Skeletal muscle satellite cell (primary cell): ENCODE results near the gene MT1B.
"Not testable (repeated sequence)": the region's sequence is repeated elsewhere in the genome, so short reads cannot be mapped to it uniquely, and the experiment has no call there.

Experiments used
- H3K27me3 ChIP-seq: 2 replicates; pipeline ENCODE4 v1.7.0; 2013; ENCODE audit warnings: low read length; ENCODE audit not compliant: control insufficient read depth, insufficient read depth
- H3K36me3 ChIP-seq: 2 replicates; pipeline ENCODE4 v1.7.0; 2013; ENCODE audit warnings: mild to moderate bottlenecking, control low read depth, low read length; ENCODE audit not compliant: insufficient read depth
- H3K4me1 ChIP-seq: 2 replicates; pipeline ENCODE4 v1.7.0; 2013; ENCODE audit warnings: low read length; ENCODE audit not compliant: control insufficient read depth, insufficient read depth
- H3K4me2 ChIP-seq: 2 replicates; pipeline ENCODE4 v1.7.0; 2013; ENCODE audit warnings: mild to moderate bottlenecking, low read length
- H3K4me3 ChIP-seq: 2 replicates; pipeline ENCODE4 v1.7.0; 2013; ENCODE audit warnings: low read length
- H3K9ac ChIP-seq: 2 replicates; pipeline ENCODE4 v1.7.0; 2013; ENCODE audit warnings: mild to moderate bottlenecking, low read depth, low read length, moderate library complexity
- H3K9me3 ChIP-seq: replicated peaks from 2 replicates; pipeline ENCODE4 v1.7.0; 2013; ENCODE audit warnings: mild to moderate bottlenecking, control low read depth, low read length

Gene MT1B

DNA sequence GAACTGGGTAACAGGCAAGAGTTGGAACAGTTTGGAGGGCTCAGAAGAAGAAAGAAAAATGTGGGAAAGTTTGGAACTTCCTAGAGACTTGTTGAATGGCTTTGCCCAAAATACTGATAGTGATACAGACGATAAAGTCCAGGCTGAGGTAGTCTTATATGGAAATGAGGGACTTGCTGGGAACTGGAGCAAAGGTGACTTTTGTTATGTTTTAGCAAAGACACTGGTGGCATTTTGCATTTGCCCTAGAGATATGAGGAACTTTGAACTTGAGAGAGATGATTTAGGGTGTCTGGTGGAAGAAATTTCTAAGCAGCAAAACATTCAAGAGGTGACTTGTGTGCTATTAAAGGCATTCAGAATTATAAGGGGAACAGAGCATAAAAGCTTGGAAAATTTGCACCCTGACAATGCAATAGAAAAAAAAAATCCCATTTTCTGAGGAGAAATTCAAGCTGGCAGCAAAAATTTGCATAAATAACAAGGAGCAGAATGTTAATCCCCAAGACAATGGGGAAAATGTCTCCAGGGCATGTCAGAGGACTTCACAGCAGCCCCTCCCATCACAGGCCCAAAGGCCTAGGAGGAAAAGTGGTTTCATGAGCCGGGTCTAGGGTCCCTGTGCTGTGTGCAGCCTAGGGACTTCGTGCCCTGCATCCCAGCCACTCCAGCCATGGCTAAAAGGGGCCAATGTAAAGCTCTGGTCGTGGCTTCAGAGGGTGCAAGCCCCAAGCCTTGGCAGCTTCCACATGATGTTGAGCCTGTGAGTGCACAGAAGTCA lies 29.8 kb upstream of the MT1B start:
- H3K4me3 ChIP-seq, H3K4me2 ChIP-seq, H3K9ac ChIP-seq, H3K27me3 ChIP-seq, H3K9me3 ChIP-seq, H3K36me3 ChIP-seq: not testable (repeated sequence)
- peaks cover 28% of the 10 kb centered on the region for H3K4me1 ChIP-seq

DNA sequence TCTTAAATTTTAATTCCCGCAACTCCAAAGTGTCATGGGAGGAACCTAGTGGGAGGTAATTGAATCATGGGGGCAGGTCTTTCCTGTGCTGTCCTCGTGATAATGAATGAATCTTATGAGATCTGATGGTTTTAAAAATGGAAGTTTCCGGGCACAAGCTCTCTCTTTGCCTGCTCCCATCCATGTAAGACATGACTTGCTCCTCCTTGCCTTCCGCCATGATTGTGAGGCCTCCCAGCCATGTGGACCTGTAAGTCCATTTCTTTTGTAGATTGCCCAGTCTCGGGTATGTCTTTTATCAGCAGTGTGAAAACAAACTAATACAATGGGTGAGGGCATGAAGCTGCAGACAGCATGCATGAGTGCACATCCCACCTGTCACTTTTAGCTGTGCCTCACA lies 28.5 kb upstream of the MT1B start:
- not testable (repeated sequence) for H3K4me2 ChIP-seq, H3K36me3 ChIP-seq, H3K27me3 ChIP-seq, H3K9me3 ChIP-seq, H3K4me3 ChIP-seq, H3K9ac ChIP-seq
- peaks cover 18% of the 10 kb centered on the region for H3K4me1 ChIP-seq

DNA sequence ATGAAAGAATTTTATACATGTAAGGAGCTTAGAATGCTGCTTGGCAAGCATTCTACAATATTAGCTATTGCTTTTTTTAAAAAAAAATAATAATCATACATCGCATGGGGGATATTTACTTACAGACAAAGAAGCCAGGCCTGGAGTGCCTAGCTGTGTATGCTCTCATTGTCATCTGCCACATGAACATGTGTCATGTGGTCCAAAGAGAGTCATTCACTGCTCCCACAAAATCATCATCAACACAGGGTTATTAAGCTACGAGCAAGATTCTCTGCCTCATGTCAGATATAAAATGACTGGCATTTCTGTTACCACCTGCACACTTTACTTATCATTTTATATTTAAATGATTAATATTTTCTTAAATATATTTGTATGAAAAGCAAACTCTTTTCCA lies 28.0 kb upstream of the MT1B start:
- no peaks in the 10 kb centered on the region for H3K27me3 ChIP-seq
- H3K9me3 ChIP-seq, result no peaks in the 10 kb centered on the region
- H3K36me3 ChIP-seq, result no peaks in the 10 kb centered on the region
- peaks cover 13% of the 10 kb centered on the region for H3K4me1 ChIP-seq
- H3K4me3 ChIP-seq, result no peak overlapping the region
- no peak overlapping the region for H3K9ac ChIP-seq
- no peak overlapping the region for H3K4me2 ChIP-seq

DNA sequence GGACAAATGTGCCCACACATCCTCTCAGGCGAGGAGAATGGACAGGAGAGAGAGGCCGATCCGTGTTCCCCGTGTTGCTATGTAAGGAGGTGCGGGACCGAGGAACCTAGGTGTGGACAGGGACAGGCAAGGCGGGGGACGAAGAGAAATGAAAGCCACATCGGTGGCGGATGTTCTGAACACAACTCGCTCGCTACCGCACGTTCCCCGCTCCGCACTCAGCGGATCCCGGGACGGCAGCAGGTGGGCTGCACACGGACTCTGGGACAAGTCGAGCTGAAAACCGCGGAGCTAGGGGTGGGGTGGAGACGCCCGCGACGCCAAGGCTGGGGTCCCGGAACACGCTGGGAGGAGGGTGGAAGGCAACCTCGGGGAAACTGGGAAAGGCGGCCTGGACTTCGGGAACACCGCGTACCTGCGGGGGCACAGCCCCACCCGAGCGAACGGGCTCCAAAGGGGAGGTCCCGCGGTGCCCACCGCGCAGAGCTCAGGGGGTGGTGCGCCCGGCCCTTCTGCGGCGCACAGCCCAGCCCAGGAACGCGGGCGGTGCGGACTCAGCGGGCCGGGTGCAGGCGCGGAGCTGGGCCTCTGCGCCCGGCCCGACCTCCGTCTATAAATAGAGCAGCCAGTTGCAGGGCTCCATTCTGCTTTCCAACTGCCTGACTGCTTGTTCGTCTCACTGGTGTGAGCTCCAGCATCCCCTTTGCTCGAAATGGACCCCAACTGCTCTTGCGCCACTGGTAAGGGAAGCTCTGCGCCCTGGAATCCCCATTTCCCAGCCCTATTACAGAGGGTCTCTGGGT lies 26.3 kb upstream of the MT1B start, which contains the start of gene MT1E:
TSS of gene MT1E (plus strand) at position 642 of the 803 bp plus-strand sequence. CDS start at position 713, 71 bp downstream.
- peak within 1 kb of the TSS; percentile 87 for H3K9ac ChIP-seq
- H3K27me3 ChIP-seq, result no peaks in the 10 kb centered on the region
- no peaks in the 10 kb centered on the region for H3K36me3 ChIP-seq
- H3K9me3 ChIP-seq, result no peaks in the 10 kb centered on the region
- H3K4me3 ChIP-seq, result peak within 1 kb of the TSS; percentile 78
- H3K4me1 ChIP-seq, result peaks cover 9% of the 10 kb centered on the region
- peak within 1 kb of the TSS; percentile 90 for H3K4me2 ChIP-seq

DNA sequence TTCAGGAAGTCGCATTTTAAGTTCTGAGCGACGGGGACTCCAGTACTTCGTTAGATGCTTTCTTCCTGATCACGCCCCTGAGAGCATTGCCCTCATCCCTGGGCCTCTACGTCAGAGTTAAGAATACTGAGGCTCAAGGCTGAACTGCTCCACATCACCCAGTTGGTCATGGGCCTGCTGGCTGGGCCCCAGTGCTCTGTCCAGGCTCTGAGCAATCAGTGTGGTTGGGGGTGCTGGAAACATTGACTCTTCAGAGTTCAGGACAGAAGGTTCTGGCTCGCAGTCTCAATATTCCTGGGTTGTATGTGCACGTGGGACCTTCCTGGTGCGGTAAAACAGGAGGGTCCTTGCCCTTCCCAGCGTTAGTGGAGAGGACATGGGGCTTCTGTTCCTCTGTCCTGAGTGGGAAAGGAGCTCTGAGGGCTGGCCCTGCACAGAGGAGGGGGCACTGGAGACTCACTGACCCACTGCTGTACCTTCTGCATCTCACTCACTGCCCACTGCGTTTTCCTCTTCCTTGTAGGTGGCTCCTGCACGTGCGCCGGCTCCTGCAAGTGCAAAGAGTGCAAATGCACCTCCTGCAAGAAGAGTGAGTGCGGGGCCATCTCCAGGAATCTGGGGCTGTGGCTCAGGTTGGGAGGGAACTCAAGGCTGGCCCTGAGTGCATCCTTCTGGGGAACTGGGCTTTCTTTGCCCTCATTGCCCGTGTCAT lies 25.6 kb upstream of the MT1B start:
- peak overlapping the region; percentile 87 for H3K9ac ChIP-seq
- H3K4me1 ChIP-seq, result peaks cover 9% of the 10 kb centered on the region
- no peaks in the 10 kb centered on the region for H3K27me3 ChIP-seq
- H3K4me3 ChIP-seq, result peak overlapping the region; percentile 78
- no peaks in the 10 kb centered on the region for H3K9me3 ChIP-seq
- H3K4me2 ChIP-seq, result peak overlapping the region; percentile 90
- no peaks in the 10 kb centered on the region for H3K36me3 ChIP-seq

DNA sequence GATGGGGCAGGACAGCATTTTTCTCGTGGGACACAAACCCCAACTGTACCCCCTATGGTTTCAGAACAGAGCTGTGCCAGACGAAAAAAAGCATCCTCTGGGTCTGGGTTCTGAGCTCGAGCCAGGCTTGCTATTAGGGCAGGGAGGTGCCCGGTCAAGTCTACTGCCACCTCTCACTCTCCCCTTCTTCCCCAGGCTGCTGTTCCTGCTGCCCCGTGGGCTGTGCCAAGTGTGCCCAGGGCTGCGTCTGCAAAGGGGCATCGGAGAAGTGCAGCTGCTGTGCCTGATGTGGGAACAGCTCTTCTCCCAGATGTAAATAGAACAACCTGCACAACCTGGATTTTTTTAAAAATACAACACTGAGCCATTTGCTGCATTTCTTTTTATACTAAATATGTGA lies 25.0 kb upstream of the MT1B start:
- H3K9me3 ChIP-seq, result no peaks in the 10 kb centered on the region
- H3K36me3 ChIP-seq, result no peaks in the 10 kb centered on the region
- peaks cover 13% of the 10 kb centered on the region for H3K4me1 ChIP-seq
- no peaks in the 10 kb centered on the region for H3K27me3 ChIP-seq
- peak overlapping the region; percentile 87 for H3K9ac ChIP-seq
- H3K4me3 ChIP-seq, result peak overlapping the region; percentile 78
- peak overlapping the region; percentile 90 for H3K4me2 ChIP-seq

DNA sequence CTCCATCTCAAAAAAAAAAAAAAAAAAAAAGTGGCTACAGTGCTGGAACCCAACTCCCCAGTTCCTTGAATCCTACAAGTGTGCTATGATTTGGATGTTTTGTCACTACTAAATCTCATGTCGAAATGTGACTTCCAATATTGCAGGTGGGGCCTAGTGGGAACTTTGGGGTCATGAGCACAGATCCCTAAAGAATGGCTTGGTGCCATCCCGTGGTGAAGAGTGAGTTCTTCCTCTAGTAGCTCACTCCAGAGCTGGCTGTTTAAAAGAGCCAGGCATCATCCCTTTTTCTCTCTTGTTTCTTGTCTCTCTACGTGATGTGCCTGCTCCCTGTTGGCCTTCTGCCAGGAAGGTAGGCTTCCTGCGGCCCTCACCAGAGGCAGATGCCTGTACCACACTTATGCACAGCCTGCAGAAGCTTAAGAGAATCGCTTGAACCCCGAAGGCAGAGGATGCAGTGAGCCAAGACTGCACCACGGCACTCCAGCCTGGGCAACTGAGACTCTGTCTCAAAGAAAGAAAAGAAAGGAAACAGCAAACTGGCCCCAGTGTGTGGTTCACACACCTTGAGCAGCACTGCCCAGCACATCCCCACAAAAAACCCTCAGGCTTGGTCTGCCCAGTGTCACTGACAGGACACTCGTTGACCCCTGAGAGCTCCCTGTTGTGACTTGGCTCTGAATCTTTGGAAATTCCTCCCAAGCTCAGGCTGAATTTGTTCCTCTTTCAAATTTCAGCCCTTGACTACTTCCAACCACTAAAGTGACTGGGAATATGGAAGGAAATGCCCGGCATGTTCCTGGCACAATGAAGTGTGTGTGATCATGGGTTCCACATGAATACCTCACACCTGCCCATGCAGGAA lies 23.0 kb upstream of the MT1B start:
- Histone ChIP-seq H3K9ac (no peak overlapping the region), H3K9me3 (no peaks in the 10 kb centered on the region), H3K4me1 (peaks cover 26% of the 10 kb centered on the region), H3K4me2 (no peak overlapping the region), H3K27me3 (no peaks in the 10 kb centered on the region), H3K4me3 (no peak overlapping the region), H3K36me3 (no peaks in the 10 kb centered on the region)

DNA sequence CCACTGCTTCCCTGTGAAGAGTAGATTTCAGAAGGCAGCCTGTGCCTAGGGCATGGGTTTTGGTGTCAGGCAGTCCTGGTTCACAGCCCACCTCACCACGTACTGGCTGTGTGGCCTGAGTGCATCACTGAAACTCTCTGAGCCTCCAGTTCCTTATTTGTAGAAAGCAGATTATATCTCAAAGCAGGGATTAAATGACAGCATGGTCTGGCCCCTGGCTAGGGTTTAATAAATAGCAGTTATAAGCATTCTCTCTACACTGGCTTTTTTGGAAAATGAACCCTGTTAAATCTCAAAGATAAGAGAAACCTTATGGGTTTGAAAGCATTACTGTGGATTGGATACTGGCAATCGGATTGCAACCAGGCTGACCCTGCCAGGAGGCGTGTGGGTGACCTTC lies 22.2 kb upstream of the MT1B start:
- Histone ChIP-seq H3K4me1 (peaks cover 26% of the 10 kb centered on the region), H3K9ac (no peak overlapping the region), H3K9me3 (no peaks in the 10 kb centered on the region), H3K36me3 (no peaks in the 10 kb centered on the region), H3K4me2 (no peak overlapping the region), H3K27me3 (no peaks in the 10 kb centered on the region), H3K4me3 (no peak overlapping the region)

DNA sequence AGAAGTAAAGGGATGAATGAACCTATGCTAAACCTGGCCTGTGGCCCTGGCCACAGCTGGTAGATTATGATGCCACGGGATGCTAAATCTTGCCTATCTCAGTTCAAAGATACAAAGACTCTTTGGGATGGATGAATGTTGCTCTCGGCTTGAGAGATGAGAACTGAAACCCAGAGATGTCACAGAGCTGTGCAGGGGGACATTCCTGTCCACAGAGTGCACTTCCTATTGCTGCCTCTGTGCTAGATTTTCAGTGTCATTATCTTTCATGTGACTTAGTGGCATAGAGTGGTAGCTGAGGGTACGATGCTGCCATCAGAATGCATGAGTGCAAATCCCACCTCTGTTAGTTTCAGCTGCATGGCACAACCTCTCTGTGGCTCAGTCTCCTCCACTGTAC lies 21.6 kb upstream of the MT1B start:
- H3K4me2 ChIP-seq, result no peak overlapping the region
- H3K4me1 ChIP-seq, result peaks cover 22% of the 10 kb centered on the region
- H3K9ac ChIP-seq, result no peak overlapping the region
- no peaks in the 10 kb centered on the region for H3K9me3 ChIP-seq
- no peak overlapping the region for H3K4me3 ChIP-seq
- H3K27me3 ChIP-seq, result no peaks in the 10 kb centered on the region
- H3K36me3 ChIP-seq, result no peaks in the 10 kb centered on the region

DNA sequence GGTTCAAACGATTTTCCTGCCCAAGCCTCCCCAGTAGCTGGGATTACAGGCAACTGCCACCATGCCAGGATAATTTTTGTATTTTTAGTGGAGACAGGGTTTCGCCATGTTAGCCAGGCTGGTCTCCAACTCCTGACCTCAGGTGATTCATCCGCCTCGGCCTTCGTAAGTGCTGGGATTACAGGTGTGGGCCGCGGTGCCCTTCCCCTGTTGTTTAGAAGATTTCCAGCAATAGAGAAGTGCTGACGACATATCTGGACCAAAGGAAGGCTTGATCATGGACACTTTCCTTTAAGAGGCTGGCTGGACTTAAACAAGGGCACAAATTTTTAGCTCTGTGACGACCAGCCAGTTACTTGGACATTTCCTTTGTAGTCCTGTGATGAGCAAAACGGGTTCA lies 20.5 kb upstream of the MT1B start:
- H3K36me3 ChIP-seq, result no peaks in the 10 kb centered on the region
- no peaks in the 10 kb centered on the region for H3K9me3 ChIP-seq
- H3K4me1 ChIP-seq, result peaks cover 20% of the 10 kb centered on the region
- no peak overlapping the region for H3K9ac ChIP-seq
- no peaks in the 10 kb centered on the region for H3K27me3 ChIP-seq
- H3K4me2 ChIP-seq, result no peak overlapping the region
- no peak overlapping the region for H3K4me3 ChIP-seq

DNA sequence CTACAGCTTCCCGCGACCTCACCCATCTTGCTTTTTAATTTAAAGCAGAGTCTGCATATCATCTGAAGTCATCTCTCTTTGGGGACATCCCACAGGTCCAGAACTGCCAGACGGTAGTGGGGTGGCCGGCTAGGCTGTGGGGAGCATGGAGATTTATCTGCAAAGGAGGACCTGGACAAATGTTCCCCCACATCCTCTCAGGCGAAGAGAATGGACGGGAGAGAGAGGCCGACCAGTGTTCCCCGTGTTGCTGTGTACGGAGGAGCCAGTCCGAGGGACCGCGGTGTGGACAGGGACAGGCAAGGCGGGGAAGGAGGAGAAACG lies 19.9 kb upstream of the MT1B start:
- H3K27me3 ChIP-seq, result no peaks in the 10 kb centered on the region
- H3K4me2 ChIP-seq, result peak overlapping the region; percentile 81
- peak overlapping the region; percentile 66 for H3K4me3 ChIP-seq
- H3K4me1 ChIP-seq, result peaks cover 20% of the 10 kb centered on the region
- peak overlapping the region; percentile 72 for H3K9ac ChIP-seq
- H3K36me3 ChIP-seq, result no peaks in the 10 kb centered on the region
- H3K9me3 ChIP-seq, result no peaks in the 10 kb centered on the region
